Fibroblast of mammary gland (primary cell): ENCODE measurements around the gene PTAFR.

Source experiments
- DNase-seq: peaks from one replicate; pipeline ENCODE4 v3.0.0-alpha.2; 2010; ENCODE audit warnings: low read depth
- H3K4me3 ChIP-seq: 2 replicates; pipeline ENCODE4 v1.5.1; 2011; ENCODE audit warnings: low read depth, mild to moderate bottlenecking, low read length, moderate library complexity; ENCODE audit not compliant: control insufficient read depth
- TF ChIP-seq, protein P1 (sequence below): conservative IDR thresholded peaks from 2 replicates; pipeline ENCODE4 v1.5.1; 2011; ENCODE audit warnings: low read depth, low read length, inconsistent platforms; ENCODE audit not compliant: control insufficient read depth, insufficient read depth

The PTAFR gene

GRCh38 chr1:28113242-28113572 lies 63.3 kb downstream of the PTAFR start:
- DNase-seq = no peak
- TF ChIP-seq, protein P1, sequence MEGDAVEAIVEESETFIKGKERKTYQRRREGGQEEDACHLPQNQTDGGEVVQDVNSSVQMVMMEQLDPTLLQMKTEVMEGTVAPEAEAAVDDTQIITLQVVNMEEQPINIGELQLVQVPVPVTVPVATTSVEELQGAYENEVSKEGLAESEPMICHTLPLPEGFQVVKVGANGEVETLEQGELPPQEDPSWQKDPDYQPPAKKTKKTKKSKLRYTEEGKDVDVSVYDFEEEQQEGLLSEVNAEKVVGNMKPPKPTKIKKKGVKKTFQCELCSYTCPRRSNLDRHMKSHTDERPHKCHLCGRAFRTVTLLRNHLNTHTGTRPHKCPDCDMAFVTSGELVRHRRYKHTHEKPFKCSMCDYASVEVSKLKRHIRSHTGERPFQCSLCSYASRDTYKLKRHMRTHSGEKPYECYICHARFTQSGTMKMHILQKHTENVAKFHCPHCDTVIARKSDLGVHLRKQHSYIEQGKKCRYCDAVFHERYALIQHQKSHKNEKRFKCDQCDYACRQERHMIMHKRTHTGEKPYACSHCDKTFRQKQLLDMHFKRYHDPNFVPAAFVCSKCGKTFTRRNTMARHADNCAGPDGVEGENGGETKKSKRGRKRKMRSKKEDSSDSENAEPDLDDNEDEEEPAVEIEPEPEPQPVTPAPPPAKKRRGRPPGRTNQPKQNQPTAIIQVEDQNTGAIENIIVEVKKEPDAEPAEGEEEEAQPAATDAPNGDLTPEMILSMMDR = peak; percentile 30
- H3K4me3 ChIP-seq = no peak overlapping the region

DNA sequence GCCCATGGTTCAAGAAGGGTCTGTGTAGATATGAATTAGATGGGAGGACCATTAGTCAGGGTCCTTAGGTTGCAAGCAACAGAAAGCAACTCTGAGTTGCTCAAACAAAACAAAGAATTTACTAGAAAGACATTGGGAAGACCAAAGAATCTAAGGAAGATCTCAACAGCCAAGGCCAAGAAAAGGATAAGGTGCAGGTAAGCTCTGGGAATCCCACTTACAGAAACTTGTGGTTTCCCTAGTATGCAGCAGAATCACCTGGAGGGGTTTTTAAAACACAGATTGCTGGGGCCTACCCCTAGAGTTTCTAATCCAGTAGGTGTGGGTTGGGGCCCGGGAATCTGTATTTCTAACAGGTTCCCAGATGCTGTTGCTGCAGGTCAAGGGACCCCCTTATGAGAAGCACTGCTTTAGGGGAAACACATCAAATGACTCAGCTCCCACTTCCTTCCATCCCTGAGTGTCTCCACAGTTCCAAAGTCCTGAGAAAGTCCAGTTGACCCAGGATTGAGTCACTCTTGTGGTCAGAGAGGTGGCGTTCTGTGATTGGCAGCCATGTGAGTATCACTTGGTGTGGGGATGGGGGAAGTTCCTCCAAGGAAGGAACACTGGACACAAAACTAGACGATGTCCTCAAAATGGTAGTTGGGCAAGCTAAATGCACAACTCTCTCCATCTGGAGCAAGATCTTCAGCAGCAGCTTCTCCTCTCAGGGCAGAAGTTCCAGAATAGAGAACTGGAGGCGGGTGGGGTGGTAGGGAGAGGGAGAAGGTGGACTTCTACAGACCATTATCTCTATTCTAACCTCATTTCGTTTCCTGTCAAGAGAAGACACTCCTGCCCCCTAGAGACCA lies 63.9 kb downstream of the PTAFR start:
- no peak overlapping the region for H3K4me3 ChIP-seq
- TF ChIP-seq, protein P1 = no peak
- DNase-seq = peak; percentile 92

DNA sequence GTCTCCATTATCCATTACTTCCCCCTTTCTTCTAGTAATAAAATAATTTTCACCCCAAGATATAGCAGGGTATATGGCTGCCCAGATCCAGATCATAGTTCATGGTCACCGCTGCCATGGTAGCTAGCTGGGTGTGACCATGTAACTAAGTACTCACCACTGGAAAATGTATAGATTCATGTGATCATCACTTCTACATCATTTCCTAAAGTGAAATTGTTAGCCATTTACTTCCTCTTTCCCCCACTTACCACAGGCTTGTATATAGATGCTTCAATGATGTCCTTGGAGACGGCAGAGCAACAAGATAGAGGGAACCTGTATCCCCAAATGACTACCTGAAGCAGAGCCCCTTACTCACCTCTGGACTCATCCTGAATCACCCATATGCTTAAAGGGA lies 65.3 kb downstream of the PTAFR start:
- H3K4me3 ChIP-seq = no peak overlapping the region
- DNase-seq = peak; percentile 7
- TF ChIP-seq, protein P1 = no peak

GRCh38 chr1:28110555-28110954 lies 65.9 kb downstream of the PTAFR start:
- TF ChIP-seq, protein P1 = no peak
- no peak overlapping the region for H3K4me3 ChIP-seq
- peak; percentile 51 for DNase-seq

- DNase-seq = no peak
- no peak overlapping the region for H3K4me3 ChIP-seq
- TF ChIP-seq, protein P1 = no peak
Observed at GRCh38 chr1:28109639-28110038, 66.9 kb downstream of the PTAFR start.

DNA sequence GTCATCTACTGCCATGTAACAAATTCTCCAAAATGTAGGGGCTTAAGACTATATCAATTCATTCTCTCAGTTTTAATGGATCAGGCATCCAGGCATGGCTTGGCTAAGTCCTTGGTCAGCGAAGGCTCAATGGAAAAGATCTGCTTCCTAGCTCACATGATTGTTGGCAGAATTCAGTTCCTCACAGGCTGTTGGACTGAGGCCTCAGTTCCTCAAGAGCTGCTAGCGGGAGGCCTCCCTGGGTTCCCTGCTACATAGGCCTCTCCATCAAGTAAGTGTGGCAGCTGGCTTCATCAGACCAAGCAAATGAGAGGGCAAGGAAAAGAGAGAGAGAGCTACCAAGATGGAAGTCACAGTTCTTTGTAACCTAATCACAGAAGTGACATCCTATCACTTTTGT lies 68.5 kb downstream of the PTAFR start:
- TF ChIP-seq, protein P1 = no peak
- H3K4me3 ChIP-seq = no peak overlapping the region
- no peak for DNase-seq
